NCI-H2196 (cell line): ENCODE measurements around the gene ADAMTS16.
"Not testable (repeated sequence)": the region's sequence is repeated elsewhere in the genome, so short reads cannot be mapped to it uniquely, and the experiment has no call there.

ENCODE experiments used
- DNase-seq: peaks from one replicate; lab custom pipeline; 2025; ENCODE audit not compliant: unreplicated experiment; lab: John Stamatoyannopoulos, UW

The ADAMTS16 gene, protein sequence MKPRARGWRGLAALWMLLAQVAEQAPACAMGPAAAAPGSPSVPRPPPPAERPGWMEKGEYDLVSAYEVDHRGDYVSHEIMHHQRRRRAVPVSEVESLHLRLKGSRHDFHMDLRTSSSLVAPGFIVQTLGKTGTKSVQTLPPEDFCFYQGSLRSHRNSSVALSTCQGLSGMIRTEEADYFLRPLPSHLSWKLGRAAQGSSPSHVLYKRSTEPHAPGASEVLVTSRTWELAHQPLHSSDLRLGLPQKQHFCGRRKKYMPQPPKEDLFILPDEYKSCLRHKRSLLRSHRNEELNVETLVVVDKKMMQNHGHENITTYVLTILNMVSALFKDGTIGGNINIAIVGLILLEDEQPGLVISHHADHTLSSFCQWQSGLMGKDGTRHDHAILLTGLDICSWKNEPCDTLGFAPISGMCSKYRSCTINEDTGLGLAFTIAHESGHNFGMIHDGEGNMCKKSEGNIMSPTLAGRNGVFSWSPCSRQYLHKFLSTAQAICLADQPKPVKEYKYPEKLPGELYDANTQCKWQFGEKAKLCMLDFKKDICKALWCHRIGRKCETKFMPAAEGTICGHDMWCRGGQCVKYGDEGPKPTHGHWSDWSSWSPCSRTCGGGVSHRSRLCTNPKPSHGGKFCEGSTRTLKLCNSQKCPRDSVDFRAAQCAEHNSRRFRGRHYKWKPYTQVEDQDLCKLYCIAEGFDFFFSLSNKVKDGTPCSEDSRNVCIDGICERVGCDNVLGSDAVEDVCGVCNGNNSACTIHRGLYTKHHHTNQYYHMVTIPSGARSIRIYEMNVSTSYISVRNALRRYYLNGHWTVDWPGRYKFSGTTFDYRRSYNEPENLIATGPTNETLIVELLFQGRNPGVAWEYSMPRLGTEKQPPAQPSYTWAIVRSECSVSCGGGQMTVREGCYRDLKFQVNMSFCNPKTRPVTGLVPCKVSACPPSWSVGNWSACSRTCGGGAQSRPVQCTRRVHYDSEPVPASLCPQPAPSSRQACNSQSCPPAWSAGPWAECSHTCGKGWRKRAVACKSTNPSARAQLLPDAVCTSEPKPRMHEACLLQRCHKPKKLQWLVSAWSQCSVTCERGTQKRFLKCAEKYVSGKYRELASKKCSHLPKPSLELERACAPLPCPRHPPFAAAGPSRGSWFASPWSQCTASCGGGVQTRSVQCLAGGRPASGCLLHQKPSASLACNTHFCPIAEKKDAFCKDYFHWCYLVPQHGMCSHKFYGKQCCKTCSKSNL

DNA sequence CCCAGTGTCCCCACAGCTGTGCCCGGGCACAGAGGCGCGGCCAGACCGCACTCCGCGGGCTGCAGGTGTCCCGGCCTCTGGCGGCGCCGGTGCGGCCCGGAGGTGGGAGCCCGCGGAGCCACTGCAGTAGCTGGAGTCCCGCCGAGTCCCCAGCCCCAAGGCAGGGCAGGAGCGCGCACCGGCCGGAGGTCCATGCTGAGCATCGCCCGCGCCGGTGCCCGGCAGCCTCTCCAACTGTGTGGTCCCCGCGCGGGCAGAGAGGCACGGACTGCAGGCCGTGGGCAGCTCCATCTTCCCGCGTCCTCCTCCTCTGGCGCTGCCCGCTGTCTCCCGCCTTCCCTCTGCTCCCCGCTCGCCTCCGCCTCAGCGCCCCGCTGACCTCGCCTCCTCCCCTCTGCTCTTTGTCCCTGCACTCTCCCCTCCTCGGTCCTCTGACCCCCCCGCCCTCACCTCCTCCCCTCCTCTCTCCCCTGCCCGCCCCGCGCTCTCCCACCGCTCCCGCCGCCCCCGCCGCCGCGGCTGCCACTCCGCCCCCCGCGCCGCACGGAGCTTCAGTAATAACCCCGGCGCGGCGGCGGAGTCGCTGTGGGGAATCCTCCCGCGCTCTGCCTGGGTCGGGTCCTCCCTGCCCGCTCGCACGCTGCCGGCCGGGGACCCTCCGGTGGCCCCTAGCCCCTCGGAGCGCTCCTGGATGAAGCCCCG lies at the start of gene ADAMTS16:
TSS of gene ADAMTS16 (plus strand) at position 554 of the 702 bp plus-strand sequence. CDS start at position 692, 138 bp downstream.
- no peak for DNase-seq

DNA sequence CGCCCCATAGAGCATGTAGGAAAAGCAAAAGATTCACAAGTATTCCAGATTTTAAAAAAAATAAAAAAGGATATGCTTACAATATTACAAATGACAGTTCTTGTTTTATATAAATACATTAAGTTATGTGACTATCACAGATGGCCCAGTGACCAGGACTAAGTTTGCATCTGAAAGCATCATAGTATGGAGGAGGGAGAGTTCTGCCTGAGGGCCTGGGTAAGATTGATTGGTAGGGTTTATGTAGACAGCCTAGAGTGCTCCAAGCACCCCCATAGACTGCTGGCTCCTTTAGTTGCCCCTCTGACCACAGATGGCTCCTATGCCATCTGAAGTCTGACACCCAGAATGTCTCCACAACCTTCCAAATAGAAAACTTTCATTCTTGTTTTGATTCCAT lies 48.0 kb upstream of the ADAMTS16 start:
- no peak for DNase-seq

GRCh38 chr5:5100635-5101034 lies 39.5 kb upstream of the ADAMTS16 start:
- DNase-seq = no peak

GRCh38 chr5:5101676-5102075 lies 38.5 kb upstream of the ADAMTS16 start:
- no peak for DNase-seq

GRCh38 chr5:5103245-5103644 lies 36.9 kb upstream of the ADAMTS16 start:
- DNase-seq = no peak

GRCh38 chr5:5104550-5104949 lies 35.6 kb upstream of the ADAMTS16 start:
- no peak for DNase-seq

DNA sequence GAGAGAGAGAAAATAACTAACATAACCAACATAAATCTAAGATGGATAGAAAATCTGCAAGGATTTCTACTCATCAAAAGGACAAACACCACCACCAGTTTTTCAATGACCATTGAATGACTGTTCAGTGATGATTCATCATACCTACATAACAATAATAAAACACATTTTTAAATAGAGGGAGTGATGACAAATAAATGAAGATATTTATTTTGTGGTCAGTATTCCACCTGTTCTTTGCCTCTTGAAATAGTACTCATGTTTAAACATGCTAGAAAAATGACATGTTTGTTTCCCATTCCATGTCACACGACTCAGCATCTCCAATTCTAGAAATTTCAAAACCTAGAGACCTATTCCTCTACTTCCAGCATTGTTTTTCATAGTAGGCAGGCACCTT lies 34.6 kb upstream of the ADAMTS16 start:
- DNase-seq = no peak

DNA sequence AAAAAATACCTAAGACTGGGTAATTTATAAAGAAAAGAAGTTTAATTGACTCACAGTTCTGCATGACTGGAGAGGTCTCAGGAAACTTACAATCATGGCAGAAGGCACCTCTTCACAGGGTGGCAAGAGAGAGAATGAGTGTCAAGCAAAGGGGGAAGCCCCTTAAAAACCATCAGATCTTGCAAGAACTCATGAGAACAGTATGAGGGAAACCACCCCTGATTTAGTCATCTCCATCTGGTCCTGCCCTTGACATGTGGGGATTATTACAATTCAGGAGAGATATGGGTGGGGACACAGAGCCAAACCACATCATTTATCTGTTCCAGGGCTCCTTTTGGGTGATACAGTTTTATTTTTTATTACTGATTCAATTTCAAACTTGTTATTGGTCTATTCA lies 23.2 kb upstream of the ADAMTS16 start:
- DNase-seq = no peak

DNA sequence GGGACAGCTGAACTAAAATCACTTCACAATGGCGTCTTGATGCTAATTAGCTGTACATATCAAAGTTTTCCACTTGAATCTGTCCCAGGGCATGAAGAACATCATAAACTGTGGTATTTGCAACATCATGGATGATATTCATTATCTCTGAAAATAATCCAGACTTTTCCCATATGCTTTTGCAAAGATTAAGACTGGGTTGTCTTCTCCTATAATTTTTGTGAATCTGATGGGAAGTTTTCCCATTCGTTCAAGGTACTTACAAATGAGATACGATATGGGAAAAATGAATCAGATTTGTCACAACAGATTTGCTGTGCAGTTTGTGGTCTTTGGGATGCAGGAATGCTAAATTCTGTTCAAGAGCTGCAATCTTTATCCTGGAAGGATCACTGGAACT lies 17.4 kb upstream of the ADAMTS16 start:
- DNase-seq = no peak

DNA sequence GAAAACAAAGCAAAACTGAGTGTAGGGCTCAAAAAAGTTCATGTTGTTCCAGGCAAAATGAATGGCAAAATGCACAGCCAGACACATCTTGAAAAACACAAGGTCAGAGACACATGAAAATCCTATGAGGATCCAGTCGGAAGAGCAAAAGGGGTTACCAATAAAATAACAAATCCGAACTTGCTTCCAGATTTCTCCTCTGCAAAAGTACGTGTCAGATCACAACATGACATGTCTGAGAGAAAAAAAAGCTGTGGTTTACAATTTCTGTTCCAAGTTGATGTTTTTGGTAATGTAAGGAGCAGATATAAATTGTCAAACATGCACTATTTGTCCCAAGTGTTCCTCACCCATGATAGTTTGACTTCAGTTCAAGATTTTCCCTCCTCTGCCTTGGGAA lies 15.9 kb upstream of the ADAMTS16 start:
- DNase-seq = no peak

- DNase-seq = no peak
Observed at GRCh38 chr5:5126444-5126843, 13.7 kb upstream of the ADAMTS16 start.

GRCh38 chr5:5128766-5129165 lies 11.4 kb upstream of the ADAMTS16 start:
- DNase-seq = no peak

- no peak for DNase-seq
Observed at GRCh38 chr5:5132234-5132633, 7.9 kb upstream of the ADAMTS16 start.

- DNase-seq = no peak
Observed at GRCh38 chr5:5132693-5133295, 7.3 kb upstream of the ADAMTS16 start.

- no peak for DNase-seq
Observed at GRCh38 chr5:5134107-5134506, 6.0 kb upstream of the ADAMTS16 start.

DNA sequence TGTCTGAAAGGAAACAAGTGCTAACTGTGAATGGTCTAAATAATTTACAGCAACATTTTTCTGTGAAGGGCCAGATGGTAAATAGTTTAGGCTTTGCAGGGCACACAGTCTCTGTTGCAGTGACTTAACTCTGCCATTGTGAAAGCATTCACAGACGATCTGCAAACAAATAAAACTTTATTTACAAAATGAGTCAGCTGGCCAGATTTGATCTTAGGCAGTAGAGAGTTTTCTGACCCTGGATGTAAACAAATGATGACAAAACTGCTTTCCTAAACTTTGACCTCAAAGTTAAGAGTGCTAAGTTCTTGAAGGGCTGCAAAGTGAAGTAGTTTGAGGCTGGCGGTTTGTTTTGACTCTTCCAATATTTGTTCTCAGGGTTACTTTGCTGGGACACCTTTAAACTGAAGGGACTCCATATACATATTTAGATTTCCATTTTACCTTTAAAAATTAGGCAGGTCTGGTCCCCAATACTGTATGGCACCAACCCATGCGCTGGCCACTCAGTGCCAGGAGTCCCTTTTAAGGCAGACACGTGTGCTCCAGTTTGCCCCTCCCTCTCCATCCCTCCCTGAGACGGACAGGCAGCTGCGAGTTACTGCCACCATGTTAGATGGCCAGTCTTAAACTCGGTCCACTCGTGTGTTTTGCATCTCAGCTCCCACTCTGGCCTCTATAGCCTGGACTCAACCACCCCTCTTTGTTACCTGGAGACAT lies 4.0 kb upstream of the ADAMTS16 start:
- no peak for DNase-seq

DNA sequence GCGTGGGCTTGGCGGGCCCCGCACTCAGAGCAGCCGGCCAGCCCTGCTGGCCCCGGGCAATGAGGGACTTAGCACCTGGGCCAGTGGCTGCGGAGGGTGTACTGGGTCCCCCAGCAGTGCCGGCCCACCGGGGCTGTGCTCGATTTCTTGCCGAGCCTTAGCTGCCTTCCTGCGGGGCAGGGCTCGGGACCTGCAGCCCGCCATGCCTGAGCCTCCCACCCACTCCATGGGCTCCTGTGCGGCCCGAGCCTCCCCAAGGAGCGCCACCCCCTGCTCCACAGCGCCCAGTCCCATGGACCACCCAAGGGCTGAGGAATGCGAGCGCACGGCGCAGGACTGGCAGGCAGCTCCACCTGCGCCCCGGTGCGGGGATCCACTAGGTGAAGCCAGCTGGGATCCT lies 2.3 kb upstream of the ADAMTS16 start:
- not testable (repeated sequence) for DNase-seq

DNA sequence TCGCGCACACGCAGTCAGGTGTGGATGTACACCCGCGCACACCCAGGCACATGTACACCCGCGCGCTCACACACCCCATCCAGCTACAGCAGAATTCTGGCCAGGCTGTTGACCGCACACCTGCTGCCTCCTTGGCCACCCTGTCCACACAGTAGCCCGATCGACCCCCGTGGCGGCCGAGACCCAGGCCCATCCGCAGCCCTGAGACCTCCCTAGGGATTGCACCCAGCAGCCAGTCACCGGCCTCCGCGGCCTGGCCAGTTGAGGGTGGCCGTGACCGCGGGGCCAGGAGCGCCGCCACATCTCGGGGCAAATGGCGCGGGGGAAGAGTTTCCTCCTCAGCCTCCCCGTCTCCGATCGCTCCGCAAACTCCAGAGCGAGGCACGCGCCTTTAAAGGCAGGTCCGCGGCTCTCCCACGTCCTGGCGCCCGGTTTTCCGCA lies 774 bp upstream of the ADAMTS16 start:
- DNase-seq = no peak

DNA sequence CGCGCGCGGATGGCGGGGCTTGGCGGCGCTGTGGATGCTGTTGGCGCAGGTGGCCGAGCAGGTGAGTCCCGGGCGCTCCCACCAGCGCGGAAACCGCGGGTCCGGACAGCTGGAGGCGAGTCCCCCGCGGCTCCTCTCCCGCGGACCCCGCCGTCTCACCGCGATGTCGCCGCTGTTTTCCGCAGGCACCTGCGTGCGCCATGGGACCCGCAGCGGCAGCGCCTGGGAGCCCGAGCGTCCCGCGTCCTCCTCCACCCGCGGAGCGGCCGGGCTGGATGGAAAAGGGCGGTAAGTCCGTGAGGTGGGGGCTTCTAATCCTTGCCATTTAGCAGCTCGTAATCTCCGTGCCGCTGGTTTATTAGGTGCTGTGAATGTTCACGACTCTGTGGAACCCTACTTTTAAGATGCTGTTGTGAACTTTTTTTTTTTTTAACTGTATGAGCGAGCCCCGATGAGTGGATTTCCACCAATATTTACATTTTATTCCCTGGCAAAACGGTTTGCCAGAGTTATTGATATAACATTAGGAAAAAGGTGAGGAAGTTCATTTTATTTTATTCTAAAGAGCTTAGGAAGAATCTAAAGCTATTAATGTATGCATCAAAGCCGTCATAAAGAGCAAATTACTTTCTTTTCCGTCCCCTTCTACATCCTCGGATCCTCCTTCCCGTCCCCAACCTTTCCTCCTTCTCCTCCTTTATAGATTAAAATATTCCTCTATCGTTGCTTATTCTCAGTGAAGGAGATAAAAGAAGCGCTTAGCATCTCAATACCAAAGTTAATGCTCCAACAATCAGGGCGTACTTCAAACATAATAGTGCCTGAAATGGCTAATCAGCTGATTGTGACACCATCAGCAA lies 579 bp downstream of the ADAMTS16 start:
- DNase-seq = no peak
